K562 (cell line): ENCODE results near the gene SPATA3. TPM values are rescaled to one million over a fixed set of nuclear protein-coding genes. Genes with fewer than 3 reads are reported as not detected.

ENCODE experiments used
- CBFA2T2 ChIP-seq: fragments of 450-650 bp; conservative IDR thresholded peaks from 2 replicates; pipeline ENCODE4 v1.6.1; 2017; ENCODE audit warnings: mild to moderate bottlenecking
- HLTF ChIP-seq: fragments of 450-650 bp; IDR thresholded peaks from 2 replicates; pipeline ENCODE4 v1.6.1; 2016
- HOMEZ ChIP-seq: fragments of 250-450 bp; sonication (Bioruptor Pico); IDR thresholded peaks from 2 replicates; pipeline ENCODE4 v1.4.0; 2020; ENCODE audit warnings: mild to moderate bottlenecking, moderate library complexity
- NCOA2 ChIP-seq, 2 experiments: fragments of 450-650 bp; IDR thresholded peaks; 2 replicates each; pipeline ENCODE4 v1.6.1; 2018; ENCODE audit warnings: mild to moderate bottlenecking in 2 of 2, moderate library complexity in 1 of 2; ENCODE audit not compliant: partially characterized antibody in 2 of 2
- NR2C1 ChIP-seq, 2 experiments: fragments of 450-650 bp; IDR thresholded peaks; 2 replicates each; pipeline ENCODE4 v1.6.1; 2017; ENCODE audit warnings: mild to moderate bottlenecking in 2 of 2, antibody characterized with exemption in 1 of 2, inconsistent platforms in 1 of 2, missing compliant biosample characterization in 1 of 2, missing genetic modification characterization in 1 of 2
- PHF8 ChIP-seq: fragments of 200-600 bp; sonication (generic); IDR thresholded peaks from 2 replicates; pipeline ENCODE4 v1.6.1; 2012; ENCODE audit warnings: mixed run types, mild to moderate bottlenecking, inconsistent platforms, low read length, moderate library complexity, borderline replicate concordance
- POLR2A ChIP-seq: fragments of 450-650 bp; conservative IDR thresholded peaks from 2 replicates; pipeline ENCODE4 v1.6.1; 2016
- POLR2G ChIP-seq: fragments of 200-400 bp; formaldehyde crosslinking; IDR thresholded peaks from 2 replicates; pipeline ENCODE4 v1.6.1; 2017; ENCODE audit warnings: low read depth, mild to moderate bottlenecking, antibody characterized with exemption, low read length, moderate library complexity
- RAD51 ChIP-seq: fragments of 450-650 bp; IDR thresholded peaks from 2 replicates; pipeline ENCODE4 v1.7.1; 2016; ENCODE audit warnings: low read depth, mild to moderate bottlenecking, borderline replicate concordance
- TAL1 ChIP-seq: fragments of 450-650 bp; IDR thresholded peaks from 2 replicates; pipeline ENCODE4 v1.6.1; 2016; ENCODE audit warnings: mild to moderate bottlenecking
- TEAD2 ChIP-seq: fragments of 450-650 bp; IDR thresholded peaks from 2 replicates; pipeline ENCODE4 v1.6.1; 2016; ENCODE audit warnings: missing genetic modification characterization, control low read depth, missing compliant biosample characterization
- THRA ChIP-seq: fragments of 450-650 bp; IDR thresholded peaks from 2 replicates; pipeline ENCODE4 v1.6.1; 2017; ENCODE audit warnings: mild to moderate bottlenecking, moderate library complexity
- UBTF ChIP-seq, 2 experiments: IDR thresholded peaks; 2 replicates each; pipeline ENCODE4 v1.6.1; 2012; ENCODE audit warnings: improper control_type of control experiment in 2 of 2, low read depth in 2 of 2, low read length in 2 of 2, borderline replicate concordance in 1 of 2
- ZBTB33 ChIP-seq: sonication (generic); formaldehyde crosslinking; IDR thresholded peaks from 2 replicates; pipeline ENCODE4 v1.8.1; 2023; ENCODE audit warnings: mild to moderate bottlenecking, missing genetic modification reagents
- ZNF239 ChIP-seq: fragments of 250-450 bp; sonication (Bioruptor Pico); IDR thresholded peaks from 2 replicates; pipeline ENCODE4 v1.4.0; 2020; ENCODE audit warnings: mild to moderate bottlenecking
- ZNF77 ChIP-seq: fragments of 250-450 bp; sonication (Bioruptor Pico); IDR thresholded peaks from 2 replicates; pipeline ENCODE4 v1.5.0; 2020
- polyA plus RNA-seq, 8 experiments: library from polyadenylated mRNA; depleted of rRNA in 4 of 8; stranded (reverse) in 5 of 8; unstranded in 3 of 8; fragments of >200 nt; fragmentation: Nextera tagmentation in 2 of 8; fragmentation: Illumina TruSeq in 1 of 8; extraction: Ambion mirVana in 2 of 8; extraction: Trizol in 1 of 8; gene quantifications; 2 replicates each; pipeline versions ENCODE4 v1.2.1 to v1.2.3, GENCODE V29; 2011 to 2014; ENCODE audit warnings: inconsistent platforms in 1 of 8, missing spikeins in 1 of 8
- total RNA-seq, 7 experiments: library from RNA; depleted of rRNA in 6 of 7; stranded (reverse); fragments of >200 nt in 6 of 7; fragmentation: Illumina TruSeq in 2 of 7; extraction: Trizol in 2 of 7; gene quantifications; 2 replicates each; pipeline versions ENCODE4 v1.2.1 to v1.2.3, GENCODE V29; 2011 to 2021; ENCODE audit warnings: low replicate concordance in 1 of 7
- TF ChIP-seq, protein P1 (sequence below): sonication (generic); formaldehyde crosslinking; IDR thresholded peaks from 2 replicates; pipeline ENCODE4 v1.8.0; 2022; ENCODE audit warnings: mild to moderate bottlenecking, missing genetic modification reagents, borderline replicate concordance

The SPATA3 gene
- total and polyA plus RNA-seq, 9 of the 15 experiments (the other 6 are each of a cell fraction or from before 2014, with no cell fraction given), result not detected

DNA sequence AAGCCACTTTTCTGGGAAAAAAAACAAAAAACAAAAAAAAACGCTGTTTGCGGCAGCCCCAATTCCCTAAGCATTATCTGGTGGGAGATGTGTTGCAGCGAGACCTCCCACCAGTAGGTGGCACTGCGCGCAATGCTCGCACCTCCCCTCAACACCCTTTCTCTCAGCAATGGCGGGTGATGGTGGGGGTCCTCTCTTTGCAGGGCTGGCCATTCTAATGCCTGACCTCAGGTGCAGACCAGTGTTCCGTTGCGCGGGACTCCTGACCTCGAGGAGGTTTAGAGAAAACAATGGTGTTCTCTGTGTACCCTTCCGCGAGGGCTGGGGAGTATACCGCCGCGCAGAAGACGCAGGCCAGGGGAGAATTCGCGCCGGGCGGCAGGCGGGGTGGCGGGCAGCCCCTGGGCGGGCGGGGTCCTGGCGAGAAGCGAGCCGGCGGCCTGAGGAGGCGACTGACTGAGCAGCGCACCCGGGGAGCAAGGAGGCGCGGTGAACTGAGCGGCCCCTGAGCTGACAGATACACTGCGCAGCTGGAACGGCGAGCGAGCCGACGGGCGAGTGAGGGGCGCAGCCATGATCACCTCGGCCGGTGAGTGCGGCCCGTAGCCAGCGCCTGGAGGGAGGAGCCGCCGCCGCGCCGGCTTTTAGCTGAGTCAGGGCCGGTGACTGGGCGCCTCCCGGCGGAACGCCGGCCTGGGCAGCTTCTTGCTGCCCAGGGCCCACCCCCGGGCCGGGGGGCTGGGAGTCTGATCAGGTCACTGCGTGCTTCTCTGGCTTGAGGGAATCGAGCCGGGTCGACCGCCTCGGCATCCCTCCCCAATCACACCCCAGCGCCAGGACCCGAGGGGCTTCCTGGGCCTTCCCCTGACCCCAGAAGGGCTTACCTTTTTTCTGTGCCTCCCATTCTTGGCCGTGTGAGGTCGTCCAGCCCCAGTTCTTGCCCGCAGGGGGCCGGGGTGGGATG is 60.8 kb downstream of the SPATA3 start, which contains the start of gene PSMD1 (continued):
- TF ChIP-seq RAD51 (no peak), POLR2G (peak; percentile 85), ZNF239 (CRISPR knock-in tag) (no peak), PHF8 (peak; percentile 84; the same call in 1 of the 2 replicates), TAL1 (no peak; the same call in 1 of the 2 replicates), NCOA2 (IDR thresholded peaks at IDR 0.05; ENCODE audit: partially characterized antibody in 2 of 2) (peak in 1 of 2 experiments; percentile 98), POLR2A (peak; percentile 78), ZBTB33 (CRISPR knock-in tag) (no peak), ZNF77 (CRISPR knock-in tag) (no peak), UBTF (IDR thresholded peaks at IDR 0.05; ENCODE audit: borderline replicate concordance in 1 of 2, low read depth in 2 of 2, low read length in 2 of 2) (0 out of 4 replicates have a peak, but pooled peaks of 1 of the 2 experiments have one; percentile 58), THRA (no peak), CBFA2T2 (no peak), TEAD2 (tag) (no peak), HLTF (no peak), NR2C1 (IDR thresholded peaks at IDR 0.05) (no peak), NR2C1 (tag; IDR thresholded peaks at IDR 0.05) (0 out of 2 replicates have a peak, but pooled peaks have one; percentile 38), HOMEZ (CRISPR knock-in tag) (no peak)
- TF ChIP-seq, protein P1, sequence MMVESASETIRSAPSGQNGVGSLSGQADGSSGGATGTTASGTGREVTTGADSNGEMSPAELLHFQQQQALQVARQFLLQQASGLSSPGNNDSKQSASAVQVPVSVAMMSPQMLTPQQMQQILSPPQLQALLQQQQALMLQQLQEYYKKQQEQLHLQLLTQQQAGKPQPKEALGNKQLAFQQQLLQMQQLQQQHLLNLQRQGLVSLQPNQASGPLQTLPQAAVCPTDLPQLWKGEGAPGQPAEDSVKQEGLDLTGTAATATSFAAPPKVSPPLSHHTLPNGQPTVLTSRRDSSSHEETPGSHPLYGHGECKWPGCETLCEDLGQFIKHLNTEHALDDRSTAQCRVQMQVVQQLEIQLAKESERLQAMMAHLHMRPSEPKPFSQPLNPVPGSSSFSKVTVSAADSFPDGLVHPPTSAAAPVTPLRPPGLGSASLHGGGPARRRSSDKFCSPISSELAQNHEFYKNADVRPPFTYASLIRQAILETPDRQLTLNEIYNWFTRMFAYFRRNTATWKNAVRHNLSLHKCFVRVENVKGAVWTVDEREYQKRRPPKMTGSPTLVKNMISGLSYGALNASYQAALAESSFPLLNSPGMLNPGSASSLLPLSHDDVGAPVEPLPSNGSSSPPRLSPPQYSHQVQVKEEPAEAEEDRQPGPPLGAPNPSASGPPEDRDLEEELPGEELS (CRISPR knock-in tag), result no peak
